Activated naive CD8-positive, alpha-beta T cell (primary cell): ENCODE measurements around the gene SUPT3H.
A peak's percentile ranks its signal among the peaks of the same experiment; 100 is the strongest.

Experiments
- H3K27ac Mint-ChIP-seq: one replicate; pipeline ENCODE4 v1.8.0; 2021; ENCODE audit warnings: mixed read lengths
- H3K27me3 Mint-ChIP-seq: one replicate; pipeline ENCODE4 v1.8.0; 2021; ENCODE audit warnings: mixed read lengths
- H3K36me3 Mint-ChIP-seq: one replicate; pipeline ENCODE4 v1.8.0; 2021; ENCODE audit warnings: mixed read lengths
- H3K4me1 Mint-ChIP-seq: one replicate; pipeline ENCODE4 v1.8.0; 2021; ENCODE audit warnings: low read depth, mixed read lengths
- H3K4me3 Mint-ChIP-seq: one replicate; pipeline ENCODE4 v1.8.0; 2021; ENCODE audit warnings: mild to moderate bottlenecking, mixed read lengths
- H3K9me3 Mint-ChIP-seq: one replicate; pipeline ENCODE4 v1.8.0; 2021; ENCODE audit warnings: low read depth, mixed read lengths

SUPT3H gene

GRCh38 chr6:45371924-45372573 lies 5.7 kb downstream of the SUPT3H start:
- Mint-ChIP-seq H3K4me1 (peaks cover 63% of the 10 kb centered on the region), H3K27ac (peak overlapping the region; percentile 81)

GRCh38 chr6:45369870-45370269 lies 7.9 kb downstream of the SUPT3H start:
- Mint-ChIP-seq H3K4me1 (peaks cover 55% of the 10 kb centered on the region), H3K27ac (peak overlapping the region; percentile 64), H3K36me3 (peaks cover 23% of the 10 kb centered on the region), H3K27me3 (no peaks in the 10 kb centered on the region), H3K4me3 (no peak overlapping the region), H3K9me3 (no peaks in the 10 kb centered on the region)

More at GRCh38 chr6:45371924-45372573, 5.7 kb downstream of the SUPT3H start:
- Mint-ChIP-seq H3K9me3 (no peaks in the 10 kb centered on the region), H3K4me3 (no peak overlapping the region), H3K27me3 (no peaks in the 10 kb centered on the region), H3K36me3 (peaks cover 16% of the 10 kb centered on the region)

GRCh38 chr6:45367999-45368398 lies 9.7 kb downstream of the SUPT3H start:
- Mint-ChIP-seq H3K9me3 (no peaks in the 10 kb centered on the region), H3K4me3 (no peak overlapping the region), H3K4me1 (peaks cover 54% of the 10 kb centered on the region), H3K36me3 (peaks cover 27% of the 10 kb centered on the region), H3K27me3 (no peaks in the 10 kb centered on the region), H3K27ac (no peak overlapping the region)

- peak overlapping the region; percentile 47 for H3K27ac Mint-ChIP-seq
- peaks cover 50% of the 10 kb centered on the region for H3K4me1 Mint-ChIP-seq
- no peaks in the 10 kb centered on the region for H3K9me3 Mint-ChIP-seq
- H3K27me3 Mint-ChIP-seq = no peaks in the 10 kb centered on the region
- H3K36me3 Mint-ChIP-seq = peaks cover 30% of the 10 kb centered on the region
- H3K4me3 Mint-ChIP-seq = no peak overlapping the region
These were observed 11.2 kb downstream of the SUPT3H start for GRCh38 chr6:45366534-45366933.

GRCh38 chr6:45365036-45365435 lies 12.7 kb downstream of the SUPT3H start:
- no peak overlapping the region for H3K4me3 Mint-ChIP-seq
- H3K27me3 Mint-ChIP-seq = no peaks in the 10 kb centered on the region
- H3K27ac Mint-ChIP-seq = no peak overlapping the region
- H3K9me3 Mint-ChIP-seq = no peaks in the 10 kb centered on the region
- H3K36me3 Mint-ChIP-seq = peaks cover 30% of the 10 kb centered on the region
- H3K4me1 Mint-ChIP-seq = peaks cover 39% of the 10 kb centered on the region

- Mint-ChIP-seq H3K4me3 (no peak overlapping the region), H3K27me3 (no peaks in the 10 kb centered on the region), H3K9me3 (no peaks in the 10 kb centered on the region), H3K36me3 (peaks cover 25% of the 10 kb centered on the region), H3K4me1 (peaks cover 35% of the 10 kb centered on the region), H3K27ac (no peak overlapping the region)
These were observed 13.3 kb downstream of the SUPT3H start for GRCh38 chr6:45364466-45364865.

GRCh38 chr6:45353654-45354053 lies 24.1 kb downstream of the SUPT3H start:
- H3K27me3 Mint-ChIP-seq = no peaks in the 10 kb centered on the region
- H3K27ac Mint-ChIP-seq = no peak overlapping the region
- H3K4me1 Mint-ChIP-seq = peaks cover 43% of the 10 kb centered on the region
- H3K4me3 Mint-ChIP-seq = no peak overlapping the region
- peaks cover 29% of the 10 kb centered on the region for H3K36me3 Mint-ChIP-seq
- no peaks in the 10 kb centered on the region for H3K9me3 Mint-ChIP-seq

- no peak overlapping the region for H3K4me3 Mint-ChIP-seq
- peak overlapping the region; percentile 9 for H3K27ac Mint-ChIP-seq
- peaks cover 28% of the 10 kb centered on the region for H3K36me3 Mint-ChIP-seq
- H3K27me3 Mint-ChIP-seq = no peaks in the 10 kb centered on the region
- peaks cover 38% of the 10 kb centered on the region for H3K4me1 Mint-ChIP-seq
- H3K9me3 Mint-ChIP-seq = no peaks in the 10 kb centered on the region
These were observed 26.1 kb downstream of the SUPT3H start for GRCh38 chr6:45351667-45352066.

- Mint-ChIP-seq H3K9me3 (no peaks in the 10 kb centered on the region), H3K27ac (peak overlapping the region; percentile 9), H3K4me3 (no peak overlapping the region), H3K4me1 (peaks cover 38% of the 10 kb centered on the region), H3K36me3 (peaks cover 28% of the 10 kb centered on the region), H3K27me3 (no peaks in the 10 kb centered on the region)
These were observed 26.7 kb downstream of the SUPT3H start for GRCh38 chr6:45351076-45351475.

- H3K4me3 Mint-ChIP-seq = no peak overlapping the region
- peak overlapping the region; percentile 18 for H3K27ac Mint-ChIP-seq
- H3K36me3 Mint-ChIP-seq = peaks cover 31% of the 10 kb centered on the region
- no peaks in the 10 kb centered on the region for H3K27me3 Mint-ChIP-seq
- H3K4me1 Mint-ChIP-seq = peaks cover 43% of the 10 kb centered on the region
- H3K9me3 Mint-ChIP-seq = no peaks in the 10 kb centered on the region
These were observed 27.5 kb downstream of the SUPT3H start for GRCh38 chr6:45350186-45350710.

- Mint-ChIP-seq H3K27ac (no peak overlapping the region), H3K36me3 (peaks cover 31% of the 10 kb centered on the region), H3K27me3 (no peaks in the 10 kb centered on the region), H3K4me3 (no peak overlapping the region), H3K4me1 (peaks cover 31% of the 10 kb centered on the region), H3K9me3 (no peaks in the 10 kb centered on the region)
These were observed 32.8 kb downstream of the SUPT3H start for GRCh38 chr6:45344900-45345299.

- Mint-ChIP-seq H3K27ac (peak overlapping the region; percentile 90), H3K27me3 (no peaks in the 10 kb centered on the region), H3K9me3 (no peaks in the 10 kb centered on the region), H3K36me3 (no peaks in the 10 kb centered on the region), H3K4me1 (peaks cover 91% of the 10 kb centered on the region), H3K4me3 (peak overlapping the region; percentile 88)
These were observed 49.2 kb downstream of the SUPT3H start for GRCh38 chr6:45328523-45328922.

GRCh38 chr6:45327956-45328522 lies 49.7 kb downstream of the SUPT3H start, which contains the start of gene RUNX2:
Gene RUNX2, plus strand, starts transcription at chr6:45328330. Its CDS starts 397 bp downstream, at chr6:45328727.
- H3K36me3 Mint-ChIP-seq = no peaks in the 10 kb centered on the region
- H3K27me3 Mint-ChIP-seq = no peaks in the 10 kb centered on the region
- peak within 1 kb of the TSS; percentile 90 for H3K27ac Mint-ChIP-seq
- H3K9me3 Mint-ChIP-seq = no peaks in the 10 kb centered on the region
- H3K4me1 Mint-ChIP-seq = peaks cover 93% of the 10 kb centered on the region
- H3K4me3 Mint-ChIP-seq = peak within 1 kb of the TSS; percentile 88

- Mint-ChIP-seq H3K27ac (peak overlapping the region; percentile 90), H3K4me3 (peak overlapping the region; percentile 88), H3K9me3 (no peaks in the 10 kb centered on the region), H3K4me1 (peaks cover 91% of the 10 kb centered on the region), H3K27me3 (no peaks in the 10 kb centered on the region), H3K36me3 (no peaks in the 10 kb centered on the region)
These were observed 50.9 kb downstream of the SUPT3H start for GRCh38 chr6:45326698-45327417.

- Mint-ChIP-seq H3K9me3 (no peaks in the 10 kb centered on the region), H3K4me3 (peak overlapping the region; percentile 76), H3K27me3 (no peaks in the 10 kb centered on the region), H3K36me3 (peaks cover 3% of the 10 kb centered on the region), H3K4me1 (peaks cover 79% of the 10 kb centered on the region), H3K27ac (peak overlapping the region; percentile 94)
These were observed 54.0 kb downstream of the SUPT3H start for GRCh38 chr6:45323656-45324224.
